Stimulated activated naive CD4-positive, alpha-beta T cell treated with Interleukin-2 at 50 U/mL for 16 hours (primary cell): Measurements from ENCODE around the gene CYB561.

ENCODE experiments used
- DNase-seq: peaks from one replicate; lab custom pipeline; 2025; lab: John Stamatoyannopoulos, UW

CYB561 gene

GRCh38 chr17:63448655-63449054 lies 2.5 kb upstream of the CYB561 start:
- DNase-seq, result no peak

- no peak for DNase-seq
Measured at GRCh38 chr17:63447471-63448009, 1.4 kb upstream of the CYB561 start.

GRCh38 chr17:63446753-63447470 lies 806 bp upstream of the CYB561 start:
- DNase-seq, result peak; percentile 65

- DNase-seq, result peak; percentile 76
Measured at GRCh38 chr17:63445571-63445953, 544 bp downstream of the CYB561 start.

- no peak for DNase-seq
Measured at GRCh38 chr17:63445065-63445464, 1.0 kb downstream of the CYB561 start.

- no peak for DNase-seq
Measured at GRCh38 chr17:63444457-63444856, 1.6 kb downstream of the CYB561 start.

- DNase-seq, result no peak
Measured at GRCh38 chr17:63443053-63443452, 3.1 kb downstream of the CYB561 start.

- DNase-seq, result no peak
Measured at GRCh38 chr17:63442549-63443035, 3.5 kb downstream of the CYB561 start.

- DNase-seq, result no peak
Measured at GRCh38 chr17:63442074-63442473, 4.0 kb downstream of the CYB561 start.

GRCh38 chr17:63441654-63442053 lies 4.5 kb downstream of the CYB561 start:
- DNase-seq, result no peak

- DNase-seq, result no peak
Measured at GRCh38 chr17:63440770-63441335, 5.3 kb downstream of the CYB561 start.

GRCh38 chr17:63440127-63440769 lies 5.9 kb downstream of the CYB561 start:
- peak; percentile 24 for DNase-seq

- no peak for DNase-seq
Measured at GRCh38 chr17:63439687-63440086, 6.4 kb downstream of the CYB561 start.

- DNase-seq, result no peak
Measured at GRCh38 chr17:63438092-63439051, 7.7 kb downstream of the CYB561 start.

GRCh38 chr17:63437287-63438091 lies 8.6 kb downstream of the CYB561 start:
- DNase-seq, result no peak

- DNase-seq, result no peak
Measured at GRCh38 chr17:63436523-63437110, 9.5 kb downstream of the CYB561 start.

- DNase-seq, result no peak
Measured at GRCh38 chr17:63435681-63436522, 10.2 kb downstream of the CYB561 start.

- peak; percentile 29 for DNase-seq
Measured at GRCh38 chr17:63434951-63435571, 11.0 kb downstream of the CYB561 start.
